Smooth muscle cell (in vitro differentiated cells): ENCODE measurements around the gene ST6GALNAC4. TPM values are rescaled to one million over a fixed set of nuclear protein-coding genes. Genes with fewer than 3 reads are reported as not detected.

Experiments used
- microRNA-seq: library from miRNA; unstranded; fragments of <30 nt; microRNA quantifications from one replicate; pipeline ENCODE4, GENCODE V29; 2016; ENCODE audit warnings: borderline number of aligned reads
- polyA plus RNA-seq: library from polyadenylated mRNA; unstranded; fragments of >200 nt; fragmentation: Nextera tagmentation; extraction: Ambion mirVana; gene quantifications from 2 replicates; pipeline ENCODE4 v1.2.1, GENCODE V29; 2016
- small RNA-seq: library from RNA; depleted of rRNA; stranded (forward); fragments of <200 nt; gene quantifications from one replicate; pipeline ENCODE3, GENCODE V24; 2014
- total RNA-seq: library from RNA; depleted of rRNA; stranded (reverse); fragments of >200 nt; gene quantifications from 2 replicates; pipeline ENCODE4 v1.2.3, GENCODE V29; 2014

Gene ST6GALNAC4
- total and polyA plus RNA-seq, 2 experiments from 2014 or later: 12.1 to 22.5 TPM

Small RNA genes lying within 50 kb of the gene (microRNA-seq; reads per million reads assigned to microRNA genes)
- not detected for gene MIR4672

Small RNA genes lying within 50 kb of the gene (small RNA-seq; reads per million reads assigned to genes)
- not detected for gene MIR4672

Other genes starting within 250 kb of the ST6GALNAC4 start
- gene CFAP157, start 210.1 kb downstream of the ST6GALNAC4 start, total RNA-seq: not detected in 2 replicates
- gene CFAP157, start 210.1 kb downstream of the ST6GALNAC4 start, polyA plus RNA-seq: 0.33 and 0.41 TPM in 2 replicates
- gene PTRH1, start 201.4 kb downstream of the ST6GALNAC4 start, total RNA-seq: 5.6 and 11.9 TPM in 2 replicates
- gene PTRH1, start 201.4 kb downstream of the ST6GALNAC4 start, polyA plus RNA-seq: 33.8 and 34.7 TPM in 2 replicates
- gene TTC16, start 201.0 kb downstream of the ST6GALNAC4 start, total RNA-seq: not detected in 2 replicates
- gene TTC16, start 201.0 kb downstream of the ST6GALNAC4 start, polyA plus RNA-seq: 0.22 TPM in 1 of 2 replicates, not detected in the other
- gene TOR2A, start 181.7 kb downstream of the ST6GALNAC4 start, total RNA-seq: 6.5 and 7.3 TPM in 2 replicates
- 11.5 and 12.3 TPM in 2 replicates for gene TOR2A, start 181.7 kb downstream of the ST6GALNAC4 start, polyA plus RNA-seq
- 1.5 TPM in 1 of 2 replicates, not detected in the other for gene SH2D3C, start 138.4 kb downstream of the ST6GALNAC4 start, total RNA-seq
- gene SH2D3C, start 138.4 kb downstream of the ST6GALNAC4 start, polyA plus RNA-seq: 0.54 and 0.83 TPM in 2 replicates
- 38.2 and 48.0 TPM in 2 replicates for gene CDK9, start 131.0 kb downstream of the ST6GALNAC4 start, total RNA-seq
- gene CDK9, start 131.0 kb downstream of the ST6GALNAC4 start, polyA plus RNA-seq: 61.4 and 68.6 TPM in 2 replicates
- gene FPGS, start 114.2 kb downstream of the ST6GALNAC4 start, total RNA-seq: 9.2 and 12.9 TPM in 2 replicates
- gene FPGS, start 114.2 kb downstream of the ST6GALNAC4 start, polyA plus RNA-seq: 26.2 and 34.9 TPM in 2 replicates
- gene ENG, start 62.4 kb downstream of the ST6GALNAC4 start, total RNA-seq: 11.1 and 12.6 TPM in 2 replicates
- gene ENG, start 62.4 kb downstream of the ST6GALNAC4 start, polyA plus RNA-seq: 42.4 and 54.1 TPM in 2 replicates
- gene AK1, start 39.4 kb downstream of the ST6GALNAC4 start, total RNA-seq: 22.2 and 52.4 TPM in 2 replicates
- 97.8 and 115 TPM in 2 replicates for gene AK1, start 39.4 kb downstream of the ST6GALNAC4 start, polyA plus RNA-seq
- gene ST6GALNAC6, start 17.4 kb downstream of the ST6GALNAC4 start, total RNA-seq: 34.3 and 36.4 TPM in 2 replicates
- gene ST6GALNAC6, start 17.4 kb downstream of the ST6GALNAC4 start, polyA plus RNA-seq: 48.8 and 65.8 TPM in 2 replicates
- gene PIP5KL1, start 13.7 kb upstream of the ST6GALNAC4 start, total RNA-seq: 1.1 and 9.2 TPM in 2 replicates
- gene PIP5KL1, start 13.7 kb upstream of the ST6GALNAC4 start, polyA plus RNA-seq: 2.7 and 9.7 TPM in 2 replicates
- gene DPM2, start 20.8 kb upstream of the ST6GALNAC4 start, total RNA-seq: 23.6 and 26.0 TPM in 2 replicates
- gene DPM2, start 20.8 kb upstream of the ST6GALNAC4 start, polyA plus RNA-seq: 68.5 and 72.8 TPM in 2 replicates
- 9.2 and 21.2 TPM in 2 replicates for gene EEIG1, start 63.9 kb upstream of the ST6GALNAC4 start, total RNA-seq
- gene EEIG1, start 63.9 kb upstream of the ST6GALNAC4 start, polyA plus RNA-seq: 18.1 and 19.4 TPM in 2 replicates
- gene NAIF1, start 150.3 kb upstream of the ST6GALNAC4 start, total RNA-seq: 3.8 and 5.2 TPM in 2 replicates
- gene NAIF1, start 150.3 kb upstream of the ST6GALNAC4 start, polyA plus RNA-seq: 6.7 and 8.9 TPM in 2 replicates
- gene SLC25A25, start 151.2 kb upstream of the ST6GALNAC4 start, total RNA-seq: 15.7 and 20.6 TPM in 2 replicates
- 19.9 and 20.5 TPM in 2 replicates for gene SLC25A25, start 151.2 kb upstream of the ST6GALNAC4 start, polyA plus RNA-seq
- gene PTGES2, start 210.7 kb upstream of the ST6GALNAC4 start, total RNA-seq: 20.7 and 31.5 TPM in 2 replicates
- gene PTGES2, start 210.7 kb upstream of the ST6GALNAC4 start, polyA plus RNA-seq: 78.6 and 102 TPM in 2 replicates
- not detected in 2 replicates for gene LCN2, start 232.4 kb upstream of the ST6GALNAC4 start, total RNA-seq
- gene LCN2, start 232.4 kb upstream of the ST6GALNAC4 start, polyA plus RNA-seq: 0.38 TPM in 1 of 2 replicates, not detected in the other
- gene BBLN, start 243.2 kb upstream of the ST6GALNAC4 start, total RNA-seq: 209 and 229 TPM in 2 replicates
- 119 and 133 TPM in 2 replicates for gene BBLN, start 243.2 kb upstream of the ST6GALNAC4 start, polyA plus RNA-seq